GM18507 (cell line): Measurements from ENCODE around the gene AP3S1.
"Not testable (repeated sequence)": the region's sequence is repeated elsewhere in the genome, so short reads cannot be mapped to it uniquely, and the experiment has no call there.

ENCODE experiments used
- DNase-seq: peaks from one replicate; pipeline ENCODE4 v3.0.0; 2011; ENCODE audit warnings: low read depth; ENCODE audit not compliant: insufficient read length; ENCODE audit errors: extremely low spot score
- FAIRE-seq: peaks from 2 replicates; lab custom pipeline; 2011; peaks lifted over from hg19 to GRCh38; lab: Jason Lieb, UNC

Gene AP3S1

GRCh38 chr5:115857626-115858349, 16.1 kb downstream of the AP3S1 start:
- DNase-seq (no peak), FAIRE-seq (no peak)

GRCh38 chr5:115858396-115858795, 16.7 kb downstream of the AP3S1 start:
- FAIRE-seq: no peak
- DNase-seq: no peak

GRCh38 chr5:115859378-115859777, 17.6 kb downstream of the AP3S1 start:
- no peak for DNase-seq
- FAIRE-seq: no peak

- FAIRE-seq: no peak
Measured at GRCh38 chr5:115869256-115869795, 27.6 kb downstream of the AP3S1 start.

GRCh38 chr5:115872447-115872846, 30.7 kb downstream of the AP3S1 start:
- no peak for DNase-seq

More at GRCh38 chr5:115869256-115869795, 27.6 kb downstream of the AP3S1 start:
- no peak for DNase-seq

GRCh38 chr5:115873392-115873791, 31.7 kb downstream of the AP3S1 start:
- no peak for FAIRE-seq
- no peak for DNase-seq

More at GRCh38 chr5:115872447-115872846, 30.7 kb downstream of the AP3S1 start:
- no peak for FAIRE-seq

GRCh38 chr5:115875447-115875846, 33.7 kb downstream of the AP3S1 start:
- no peak for DNase-seq
- no peak for FAIRE-seq

- not testable (repeated sequence) for DNase-seq, FAIRE-seq
Measured at GRCh38 chr5:115877342-115877741, 35.6 kb downstream of the AP3S1 start.

- DNase-seq, FAIRE-seq: not testable (repeated sequence)
Measured at GRCh38 chr5:115882434-115882833, 40.7 kb downstream of the AP3S1 start.

GRCh38 chr5:115884704-115885103, 43.0 kb downstream of the AP3S1 start:
- DNase-seq (no peak), FAIRE-seq (no peak)

GRCh38 chr5:115885208-115885607, 43.5 kb downstream of the AP3S1 start:
- not testable (repeated sequence) for FAIRE-seq, DNase-seq

- FAIRE-seq: no peak
- DNase-seq: no peak
Measured at GRCh38 chr5:115888027-115888426, 46.3 kb downstream of the AP3S1 start.

GRCh38 chr5:115892021-115892420, 50.3 kb downstream of the AP3S1 start:
- no peak for DNase-seq
- no peak for FAIRE-seq

GRCh38 chr5:115894342-115894741, 52.6 kb downstream of the AP3S1 start:
- no peak for DNase-seq
- no peak for FAIRE-seq

- DNase-seq: no peak
- no peak for FAIRE-seq
Measured at GRCh38 chr5:115895821-115896220, 54.1 kb downstream of the AP3S1 start.

GRCh38 chr5:115898656-115899055, 56.9 kb downstream of the AP3S1 start:
- no peak for DNase-seq
- no peak for FAIRE-seq

- DNase-seq (no peak), FAIRE-seq (no peak)
Measured at GRCh38 chr5:115907177-115907576, 65.4 kb downstream of the AP3S1 start.

- FAIRE-seq: not testable (repeated sequence)
Measured at GRCh38 chr5:115913623-115914400, 72.1 kb downstream of the AP3S1 start.

GRCh38 chr5:115920171-115920725, 78.5 kb downstream of the AP3S1 start:
- FAIRE-seq (no peak), DNase-seq (no peak)

More at GRCh38 chr5:115913623-115914400, 72.1 kb downstream of the AP3S1 start:
- not testable (repeated sequence) for DNase-seq
